Testis (tissue), 3 donors: ENCODE results near the gene HMG20A. TPM values are rescaled to one million over a fixed set of nuclear protein-coding genes. Genes with fewer than 3 reads are reported as not detected.

Experiments
- DNase-seq: peaks from one replicate; pipeline ENCODE4 v3.0.0-alpha.2; 2019
- H3K27ac ChIP-seq, 2 donors: fragments of 200-600 bp; sonication (generic); one replicate each; pipeline ENCODE4 v1.5.1; 2019
- H3K27me3 ChIP-seq: fragments of 200-600 bp; sonication (generic); one replicate; pipeline ENCODE4 v1.5.1; 2019
- H3K36me3 ChIP-seq: fragments of 200-600 bp; sonication (generic); one replicate; pipeline ENCODE4 v1.5.1; 2017; ENCODE audit warnings: low read depth; ENCODE audit errors: missing control alignments
- H3K4me1 ChIP-seq: fragments of 200-600 bp; sonication (generic); one replicate; pipeline ENCODE4 v1.5.1; 2019
- H3K4me3 ChIP-seq, 2 donors: fragments of 200-600 bp; sonication (generic); one replicate each; pipeline ENCODE4 v1.5.1; 2017 to 2019
- H3K9me3 ChIP-seq: fragments of 200-600 bp; sonication (generic); one replicate; pipeline ENCODE4 v1.5.1; 2017
- POLR2A ChIP-seq: fragments of 450-650 bp; IDR thresholded peaks from one replicate; pipeline ENCODE4 v1.6.1; 2017; ENCODE audit warnings: antibody characterized with exemption, mild to moderate bottlenecking, moderate library complexity
- WGBS, 2 donors: methylation state at CpG; one replicate each; pipeline ENCODE4 v1.1.5; 2018; 5-methylcytosine and 5-hydroxymethylcytosine counted together
- intact Hi-C: fragments of 100-400 bp; cut with DNase I; formaldehyde crosslinking; loops from one replicate; pipeline ENCODE4 v1.15.1; 2023; ENCODE audit warnings: low total_unique reads
- polyA plus RNA-seq: library from polyadenylated mRNA; stranded (reverse); fragments of 350-450 nt; fragmentation: Illumina TruSeq; extraction: RNeasy Lipid Tissue Mini Kit (QIAGEN cat#74804); gene quantifications from one replicate; pipeline ENCODE4 v1.2.3, GENCODE V29; 2014; ENCODE audit warnings: low read depth, low replicate concordance; ENCODE audit not compliant: insufficient read depth
- total RNA-seq, 2 donors: library from RNA; depleted of rRNA; stranded (reverse); fragments of >200 nt; gene quantifications; one replicate each; pipeline ENCODE4 v1.2.3, GENCODE V29; 2016
- TF ChIP-seq, protein P1 (sequence below), 3 experiments: fragments of 450-650 bp in 2 of 3; fragments of 200-600 bp in 1 of 3; sonication (generic) in 1 of 3; IDR thresholded peaks; one replicate each; pipeline ENCODE4 v1.5.1; 2016 to 2019; ENCODE audit warnings: antibody characterized with exemption in 3 of 3, mild to moderate bottlenecking in 2 of 3, moderate library complexity in 1 of 3

HMG20A gene
- total and polyA plus RNA-seq, 3 donors from 2014 or later: 44.2 to 87.7 (median 76.9) TPM

DNA sequence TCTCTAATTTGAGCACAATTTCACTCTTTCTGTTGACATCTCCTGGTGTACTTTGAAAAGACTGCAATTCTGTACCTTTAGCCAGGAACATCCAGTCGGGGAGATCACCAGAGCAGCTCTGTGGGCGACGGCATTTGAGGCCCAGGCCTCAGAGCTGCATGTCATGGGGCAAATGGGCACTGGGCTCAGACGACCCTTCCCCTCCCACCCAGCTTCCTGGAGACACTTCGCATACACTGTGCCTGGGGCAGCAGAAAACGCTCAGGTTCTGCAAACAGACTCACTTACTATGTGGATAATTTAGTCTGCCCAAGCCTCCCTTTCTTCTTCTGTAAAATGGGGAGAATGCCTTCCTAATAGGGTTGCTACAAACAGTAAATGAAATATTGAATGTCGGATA lies 96.9 kb downstream of the HMG20A start:
- 93% methylated on average over 7 of the region's 7 CpGs for WGBS, 2 donors
- no peak for DNase-seq

DNA sequence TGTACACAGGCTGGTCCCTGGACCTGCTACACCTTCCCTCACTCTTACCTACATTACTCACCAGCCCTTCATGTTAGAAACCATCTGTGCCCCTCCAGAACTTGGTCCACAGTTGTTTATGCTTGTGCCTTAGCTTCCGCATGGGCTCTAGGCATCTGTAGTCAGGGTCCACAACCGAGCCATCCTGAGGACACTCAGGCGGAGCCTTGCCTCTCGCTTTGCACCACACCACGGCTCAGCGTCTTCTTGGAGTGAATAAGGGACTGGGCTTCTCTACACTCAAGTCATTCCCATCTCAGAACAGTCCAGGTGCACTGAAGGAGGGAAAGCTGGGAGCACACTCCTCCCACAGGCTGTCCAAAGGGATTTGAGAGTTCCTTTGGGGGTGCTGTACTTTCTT lies 97.8 kb downstream of the HMG20A start:
- Histone ChIP-seq H3K4me1 (no peaks in the 10 kb centered on the region), H3K27me3 (no peaks in the 10 kb centered on the region), H3K36me3 (no peaks in the 10 kb centered on the region), H3K27ac (no peak overlapping the region), H3K4me3 (no peak overlapping the region), H3K9me3 (no peaks in the 10 kb centered on the region)
- TF ChIP-seq, protein P1, sequence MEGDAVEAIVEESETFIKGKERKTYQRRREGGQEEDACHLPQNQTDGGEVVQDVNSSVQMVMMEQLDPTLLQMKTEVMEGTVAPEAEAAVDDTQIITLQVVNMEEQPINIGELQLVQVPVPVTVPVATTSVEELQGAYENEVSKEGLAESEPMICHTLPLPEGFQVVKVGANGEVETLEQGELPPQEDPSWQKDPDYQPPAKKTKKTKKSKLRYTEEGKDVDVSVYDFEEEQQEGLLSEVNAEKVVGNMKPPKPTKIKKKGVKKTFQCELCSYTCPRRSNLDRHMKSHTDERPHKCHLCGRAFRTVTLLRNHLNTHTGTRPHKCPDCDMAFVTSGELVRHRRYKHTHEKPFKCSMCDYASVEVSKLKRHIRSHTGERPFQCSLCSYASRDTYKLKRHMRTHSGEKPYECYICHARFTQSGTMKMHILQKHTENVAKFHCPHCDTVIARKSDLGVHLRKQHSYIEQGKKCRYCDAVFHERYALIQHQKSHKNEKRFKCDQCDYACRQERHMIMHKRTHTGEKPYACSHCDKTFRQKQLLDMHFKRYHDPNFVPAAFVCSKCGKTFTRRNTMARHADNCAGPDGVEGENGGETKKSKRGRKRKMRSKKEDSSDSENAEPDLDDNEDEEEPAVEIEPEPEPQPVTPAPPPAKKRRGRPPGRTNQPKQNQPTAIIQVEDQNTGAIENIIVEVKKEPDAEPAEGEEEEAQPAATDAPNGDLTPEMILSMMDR (IDR thresholded peaks at IDR 0.05): no peak
- TF ChIP-seq POLR2A: no peak
- DNase-seq: no peak
- intact Hi-C loops: no loop called here
- 92 to 97% methylated on average over 5 to 6 of the region's 6 CpGs for WGBS, 2 donors

More for the DNA sequence above, 96.9 kb downstream of the HMG20A start:
- TF ChIP-seq POLR2A: no peak
- TF ChIP-seq, protein P1 (IDR thresholded peaks at IDR 0.05): no peak
- H3K27ac ChIP-seq: no peak overlapping the region
- no peaks in the 10 kb centered on the region for H3K36me3 ChIP-seq
- no peaks in the 10 kb centered on the region for H3K4me1 ChIP-seq
- H3K9me3 ChIP-seq: no peaks in the 10 kb centered on the region
- H3K4me3 ChIP-seq: no peak overlapping the region
- H3K27me3 ChIP-seq: no peaks in the 10 kb centered on the region
- intact Hi-C loops: no loop called here

DNA sequence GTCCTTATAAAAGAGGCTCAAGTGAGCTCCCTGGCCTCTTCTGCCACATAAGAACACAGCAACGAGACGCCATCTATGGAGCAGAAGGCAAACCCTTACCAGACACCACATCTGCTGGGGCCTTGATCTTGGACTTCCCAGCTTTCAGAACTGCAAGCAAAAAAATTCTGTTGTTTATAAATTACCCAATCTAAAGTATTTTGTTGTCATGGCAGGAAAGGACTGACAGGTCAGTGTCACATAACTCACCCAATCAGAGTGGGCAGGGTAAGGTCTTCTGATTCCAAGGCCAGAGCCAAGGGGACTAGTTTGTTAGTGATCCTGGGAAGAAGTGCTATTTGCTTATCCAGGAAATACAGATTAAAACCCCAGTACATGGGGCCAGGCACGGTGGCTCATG lies 98.9 kb downstream of the HMG20A start:
- TF ChIP-seq, protein P1 (IDR thresholded peaks at IDR 0.05): no peak
- no peak for TF ChIP-seq POLR2A
- WGBS, 2 donors: 85 to 94% methylated on average over 3 of the region's 3 CpGs
- intact Hi-C loops: no loop called here

DNA sequence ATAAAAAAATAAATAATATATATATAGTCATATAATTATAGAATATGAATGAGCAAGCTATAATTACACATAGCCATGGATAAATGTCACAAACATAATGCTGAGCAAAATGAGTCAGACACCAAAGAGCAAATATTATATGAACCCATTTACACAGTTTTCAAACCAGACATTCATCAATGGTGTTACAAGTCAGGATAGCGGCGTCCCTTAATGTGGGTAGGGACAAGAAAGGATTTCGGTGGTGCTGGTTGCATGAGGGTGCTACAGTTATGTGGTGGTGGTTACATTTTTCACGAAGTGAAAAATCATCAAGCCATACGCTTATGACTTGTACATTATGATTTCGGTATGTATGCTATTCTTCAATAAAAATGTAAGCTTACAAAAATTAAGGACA lies 100.5 kb downstream of the HMG20A start:
- DNase-seq: no peak
- intact Hi-C loops: no loop called here
- Histone ChIP-seq H3K9me3 (no peaks in the 10 kb centered on the region), H3K36me3 (no peaks in the 10 kb centered on the region), H3K4me1 (no peaks in the 10 kb centered on the region), H3K27ac (no peak overlapping the region), H3K27me3 (no peaks in the 10 kb centered on the region), H3K4me3 (no peak overlapping the region)
- TF ChIP-seq, protein P1 (IDR thresholded peaks at IDR 0.05): no peak
- TF ChIP-seq POLR2A: no peak
- 94 to 95% methylated on average over 6 of the region's 6 CpGs for WGBS, 2 donors

More for the DNA sequence above, 98.9 kb downstream of the HMG20A start:
- no peaks in the 10 kb centered on the region for H3K27me3 ChIP-seq
- H3K27ac ChIP-seq: no peak overlapping the region
- H3K4me1 ChIP-seq: no peaks in the 10 kb centered on the region
- no peak overlapping the region for H3K4me3 ChIP-seq
- H3K9me3 ChIP-seq: no peaks in the 10 kb centered on the region
- H3K36me3 ChIP-seq: no peaks in the 10 kb centered on the region
- no peak for DNase-seq

DNA sequence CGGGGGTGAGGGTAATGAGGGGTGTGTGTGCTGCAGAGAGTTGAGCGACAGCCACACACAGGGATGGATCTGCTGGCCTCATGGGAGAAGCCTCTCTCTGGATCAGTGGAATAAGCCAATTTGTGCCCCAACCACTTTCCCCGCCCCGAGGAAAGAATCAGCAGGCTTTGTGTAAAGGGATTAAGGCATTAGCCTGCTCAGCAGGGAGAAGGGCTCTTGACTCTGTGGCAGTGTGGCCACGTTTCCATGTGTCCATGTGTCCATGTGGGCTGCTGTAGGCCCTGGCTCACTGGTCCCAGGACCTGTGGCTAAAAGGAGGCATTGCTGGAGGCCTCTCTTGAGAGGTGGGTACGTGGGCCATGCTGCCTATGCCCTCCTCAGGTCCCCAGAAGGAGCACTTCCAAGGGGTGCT lies 104.7 kb downstream of the HMG20A start:
- Histone ChIP-seq H3K36me3 (no peaks in the 10 kb centered on the region), H3K27ac (no peak overlapping the region), H3K27me3 (no peaks in the 10 kb centered on the region), H3K9me3 (no peaks in the 10 kb centered on the region), H3K4me1 (peaks cover 25% of the 10 kb centered on the region), H3K4me3 (no peak overlapping the region)
- 78 to 92% methylated on average over 6 of the region's 6 CpGs for WGBS, 2 donors
- TF ChIP-seq POLR2A: no peak
- TF ChIP-seq, protein P1 (IDR thresholded peaks at IDR 0.05): no peak
- intact Hi-C loops: no loop called here
- DNase-seq: no peak
